H1 (cell line): ENCODE results near the gene TMPRSS3. TPM values are rescaled to one million over a fixed set of nuclear protein-coding genes. Genes with fewer than 3 reads are reported as not detected.
A peak's percentile ranks its signal among the peaks of the same experiment; 100 is the strongest.

ENCODE experiments used
- CTCF ChIA-PET: fragments of 300-600 bp; sonication (Branson Sonifier 250); formaldehyde crosslinking; loops from one replicate; lab custom pipeline; 2021; ENCODE audit not compliant: partially characterized antibody; lab: Charles Lee
- POLR2A ChIA-PET: fragments of 300-600 bp; sonication (Branson Sonifier 250); formaldehyde crosslinking; loops from one replicate; lab custom pipeline; 2021; ENCODE audit warnings: inconsistent platforms; ENCODE audit not compliant: partially characterized antibody; lab: Charles Lee
- DNase-seq, 2 experiments: peaks; one replicate each; pipeline versions ENCODE4 v3.0.0 to v3.0.0-alpha.2; 2010 to 2022; ENCODE audit warnings: low spot score in 2 of 2, low read depth in 1 of 2, mixed read lengths in 1 of 2
- FAIRE-seq: peaks from 2 replicates; lab custom pipeline; 2011; peaks lifted over from hg19 to GRCh38; lab: Jason Lieb, UNC
- H2AFZ ChIP-seq: 2 replicates; pipeline ENCODE4 v1.8.1; 2012; ENCODE audit warnings: low read length, inconsistent platforms
- H2AK5ac ChIP-seq: 2 replicates; pipeline ENCODE4 v1.6.1; 2013; ENCODE audit warnings: low read depth, low read length
- H2BK120ac ChIP-seq: replicated peaks from 2 replicates; pipeline ENCODE3; 2013; ENCODE audit warnings: low read depth, low read length, inconsistent platforms
- H2BK12ac ChIP-seq: 2 replicates; pipeline ENCODE4 v1.6.1; 2013; ENCODE audit warnings: low read depth, low read length
- H2BK15ac ChIP-seq: 2 replicates; pipeline ENCODE4 v1.6.1; 2013; ENCODE audit warnings: low read length
- H2BK20ac ChIP-seq: 2 replicates; pipeline ENCODE4 v1.6.1; 2013; ENCODE audit warnings: low read length
- H2BK5ac ChIP-seq: 2 replicates; pipeline ENCODE4 v1.6.1; 2013; ENCODE audit warnings: low read depth, low read length
- H3K14ac ChIP-seq: 2 replicates; pipeline ENCODE4 v1.6.1; 2013; ENCODE audit warnings: inconsistent platforms; ENCODE audit not compliant: insufficient read length
- H3K18ac ChIP-seq: 2 replicates; pipeline ENCODE4 v1.6.1; 2013; ENCODE audit warnings: low read length; ENCODE audit errors: extremely low read depth
- H3K23ac ChIP-seq: 2 replicates; pipeline ENCODE4 v1.6.1; 2013; ENCODE audit warnings: inconsistent platforms; ENCODE audit not compliant: insufficient read length
- H3K23me2 ChIP-seq: 2 replicates; pipeline ENCODE4 v1.6.1; 2013; ENCODE audit warnings: low read depth, low read length
- H3K27ac ChIP-seq: 2 replicates; pipeline ENCODE4 v1.6.1; 2011; ENCODE audit warnings: low read depth, low read length, inconsistent platforms
- H3K27me3 ChIP-seq, 4 experiments: replicated peaks in 1 of 4; 1 replicate in 1 of 4; 2 replicates in 3 of 4; pipeline versions ENCODE4 v1.6.1 to v1.8.1; 2011 to 2013; ENCODE audit warnings: low read length in 3 of 4, mild to moderate bottlenecking in 3 of 4, inconsistent platforms in 2 of 4, mixed read lengths in 2 of 4, moderate library complexity in 1 of 4; ENCODE audit not compliant: control insufficient read depth in 3 of 4, insufficient read depth in 3 of 4; ENCODE audit errors: extremely low read depth in 1 of 4
- H3K36me3 ChIP-seq, 4 experiments: 2 replicates each; pipeline versions ENCODE4 v1.6.1 to v1.8.1; 2011 to 2013; ENCODE audit warnings: mild to moderate bottlenecking in 4 of 4, low read length in 3 of 4, moderate library complexity in 2 of 4, control low read depth in 1 of 4, inconsistent platforms in 1 of 4; ENCODE audit not compliant: insufficient read depth in 4 of 4, control insufficient read depth in 2 of 4
- H3K4ac ChIP-seq: replicated peaks from 2 replicates; pipeline ENCODE3; 2013; ENCODE audit warnings: low read length, low read depth, mixed read lengths, inconsistent platforms; ENCODE audit not compliant: insufficient read length
- H3K4me1 ChIP-seq, 4 experiments: replicated peaks in 1 of 4; 1 replicate in 1 of 4; 2 replicates in 3 of 4; pipeline versions ENCODE4 v1.6.1 to v1.8.1; 2011 to 2013; ENCODE audit warnings: low read length in 3 of 4, inconsistent platforms in 2 of 4, mixed read lengths in 1 of 4; ENCODE audit not compliant: insufficient read depth in 4 of 4, control insufficient read depth in 3 of 4
- H3K4me2 ChIP-seq, 2 experiments: 2 replicates each; pipeline versions ENCODE4 v1.6.1 to v1.8.1; 2011 to 2013; ENCODE audit warnings: low read depth in 2 of 2, low read length in 2 of 2, control low read depth in 1 of 2, inconsistent platforms in 1 of 2, mild to moderate bottlenecking in 1 of 2; ENCODE audit not compliant: insufficient read depth in 1 of 2
- H3K4me3 ChIP-seq, 4 experiments: fragments of 200-600, 300-600 bp in 1 of 4; sonication (generic), shearing (Covaris generic), sonication (Bioruptor Twin) in 1 of 4; 2 replicates each; pipeline versions ENCODE4 v1.5.1 to v1.8.1; 2011 to 2016; ENCODE audit warnings: low read length in 4 of 4, low read depth in 3 of 4, control low read depth in 2 of 4, inconsistent platforms in 2 of 4, mild to moderate bottlenecking in 2 of 4, mixed read lengths in 1 of 4, moderate library complexity in 1 of 4; ENCODE audit not compliant: insufficient read depth in 2 of 4; ENCODE audit errors: extremely low read depth in 1 of 4
- H3K56ac ChIP-seq: replicated peaks from 2 replicates; pipeline ENCODE3; 2013; ENCODE audit warnings: low read depth, mild to moderate bottlenecking, mixed read lengths, low read length, inconsistent platforms; ENCODE audit not compliant: insufficient read length
- H3K79me1 ChIP-seq: 2 replicates; pipeline ENCODE4 v1.6.1; 2013; ENCODE audit warnings: low read depth, low read length, control low read depth
- H3K79me2 ChIP-seq, 2 experiments: 2 replicates each; pipeline versions ENCODE4 v1.6.1 to v1.8.1; 2012 to 2013; ENCODE audit warnings: low read length in 2 of 2, mild to moderate bottlenecking in 2 of 2, inconsistent platforms in 1 of 2; ENCODE audit not compliant: insufficient read depth in 2 of 2, control insufficient read depth in 1 of 2
- H3K9ac ChIP-seq, 4 experiments: replicated peaks in 1 of 4; 1 replicate in 1 of 4; 2 replicates in 3 of 4; pipeline versions ENCODE4 v1.6.1 to v1.8.1; 2011 to 2013; ENCODE audit warnings: low read depth in 3 of 4, low read length in 3 of 4, control low read depth in 2 of 4, mild to moderate bottlenecking in 2 of 4, moderate library complexity in 2 of 4, inconsistent platforms in 1 of 4; ENCODE audit errors: extremely low read depth in 1 of 4
- H3K9me3 ChIP-seq, 2 experiments: 2 replicates each; pipeline versions ENCODE4 v1.6.1 to v1.8.1; 2012 to 2013; ENCODE audit warnings: mild to moderate bottlenecking in 2 of 2, moderate library complexity in 2 of 2, control low read depth in 1 of 2, inconsistent platforms in 1 of 2, low read depth in 1 of 2, low read length in 1 of 2, mixed read lengths in 1 of 2; ENCODE audit not compliant: insufficient read depth in 2 of 2
- H4K20me1 ChIP-seq, 2 experiments: replicated peaks in 1 of 2; 2 replicates each; pipeline versions ENCODE3 to v1.8.1; 2011 to 2013; ENCODE audit warnings: inconsistent platforms in 2 of 2, low read length in 2 of 2, mild to moderate bottlenecking in 1 of 2; ENCODE audit not compliant: insufficient read depth in 2 of 2, control insufficient read depth in 1 of 2
- H4K5ac ChIP-seq: 2 replicates; pipeline ENCODE4 v1.6.1; 2013; ENCODE audit warnings: low read length, low read depth, mixed read lengths, inconsistent platforms; ENCODE audit not compliant: insufficient read length
- H4K8ac ChIP-seq: 2 replicates; pipeline ENCODE4 v1.8.0; 2013; ENCODE audit warnings: mild to moderate bottlenecking, moderate library complexity, low read length, inconsistent platforms; ENCODE audit not compliant: insufficient read depth; ENCODE audit errors: extremely low read depth
- H4K91ac ChIP-seq: replicated peaks from 2 replicates; pipeline ENCODE3; 2013; ENCODE audit warnings: low read length, mixed read lengths, inconsistent platforms; ENCODE audit not compliant: insufficient read length
- CHD2 ChIP-seq: IDR thresholded peaks from 2 replicates; pipeline ENCODE4 v1.6.1; 2012; ENCODE audit warnings: low read length, improper control_type of control experiment
- FOSL1 ChIP-seq: IDR thresholded peaks from 2 replicates; pipeline ENCODE4 v1.6.1; 2011; ENCODE audit warnings: mild to moderate bottlenecking, low read depth, low read length, moderate library complexity; ENCODE audit not compliant: insufficient read depth
- SIRT6 ChIP-seq: IDR thresholded peaks from one replicate; pipeline ENCODE4 v1.7.1; 2012; ENCODE audit warnings: low read length, inconsistent platforms
- SIX5 ChIP-seq: IDR thresholded peaks from 2 replicates; pipeline ENCODE4 v1.6.1; 2011; ENCODE audit warnings: mild to moderate bottlenecking, low read depth, low read length
- TAF7 ChIP-seq: optimal IDR thresholded peaks from 2 replicates; pipeline ENCODE3; 2011; ENCODE audit warnings: low read depth, mild to moderate bottlenecking, inconsistent platforms, low read length, moderate library complexity, borderline replicate concordance
- WGBS, 2 experiments: shearing (Covaris generic) in 1 of 2; methylation state at CpG; one replicate each; pipeline versions ENCODE4 v1.1.6 to v1.1.7; 2013 to 2015; ENCODE audit warnings: low lambda C conversion rate in 2 of 2, mixed read lengths in 2 of 2, inconsistent platforms in 1 of 2, low coverage in 1 of 2, missing lambda C conversion rate in 1 of 2; ENCODE audit not compliant: insufficient replicate concordance in 2 of 2, insufficient coverage in 1 of 2, insufficient read length in 1 of 2; ENCODE audit errors: extremely low coverage in 1 of 2, missing lambda C conversion rate in 1 of 2; 5-methylcytosine and 5-hydroxymethylcytosine counted together
- polyA plus RNA-seq, 7 experiments: library from polyadenylated mRNA; depleted of rRNA in 3 of 7; stranded (reverse) in 5 of 7; unstranded in 2 of 7; fragments of >200 nt in 5 of 7; fragments of 200-250 nt in 2 of 7; gene quantifications; 1 replicate in 5 of 7; 2 replicates in 1 of 7; 4 replicates in 1 of 7; pipeline versions ENCODE4 v1.2.1 to v1.2.3, GENCODE V29; 2011 to 2013; ENCODE audit warnings: missing spikeins in 2 of 7, mixed read lengths in 2 of 7
- total RNA-seq: library from RNA; stranded (reverse); fragmentation: NEBNext Ultra II Directional; extraction: Animal tissue kit (Norgen Biotek cat#: 25700); gene quantifications from 2 replicates; pipeline ENCODE4 v1.2.1, GENCODE V29; 2021
- TF ChIP-seq, protein P1 (sequence below): IDR thresholded peaks from 2 replicates; pipeline ENCODE4 v1.6.1; 2012; ENCODE audit warnings: inconsistent platforms

Gene TMPRSS3
- total and polyA plus RNA-seq, 2 of the 8 experiments (the other 6 are each of a cell fraction or from before 2014, with no cell fraction given): 0.38 TPM; not detected in 1

DNA sequence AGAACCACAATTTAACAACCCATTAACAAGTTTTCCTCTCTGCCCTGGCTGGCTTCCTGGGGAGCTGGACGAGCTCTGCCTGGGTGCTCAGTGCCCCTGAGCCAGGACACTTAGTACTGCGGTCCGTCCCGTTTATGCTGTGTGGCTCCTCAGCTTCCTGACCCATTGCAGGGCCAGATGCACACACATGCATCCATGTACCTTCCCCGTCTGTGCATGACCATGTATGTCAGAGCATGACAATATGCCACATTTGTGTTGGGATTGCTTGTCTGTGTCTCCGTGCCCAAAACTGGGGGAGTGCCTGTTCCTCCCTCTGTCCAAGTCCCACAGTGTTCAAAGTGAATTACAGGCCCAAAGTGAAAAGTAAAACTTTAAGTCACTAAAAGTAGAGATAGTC, 71.0 kb downstream of the TMPRSS3 start:
- 88% methylated on average over 6 of the region's 6 CpGs; no CpG with 5 or more reads in 1 of the 2 experiments for WGBS, 2 experiments
- Histone ChIP-seq H4K20me1 (no peaks in the 10 kb centered on the region), H3K23ac (no peak overlapping the region), H4K91ac (no peak overlapping the region), H4K8ac (no peak overlapping the region), H2BK120ac (no peak overlapping the region), H3K56ac (no peak overlapping the region), H3K4me2 (no peak overlapping the region), H3K27me3 (no peaks in the 10 kb centered on the region), H3K4me1 (no peaks in the 10 kb centered on the region), H3K23me2 (no peaks in the 10 kb centered on the region), H2BK5ac (no peak overlapping the region), H3K36me3 (no peaks in the 10 kb centered on the region), H3K18ac (no peak overlapping the region), H3K9me3 (peaks cover 8 to 12% of the 10 kb centered on the region in 2 experiments), H3K9ac (no peak overlapping the region), H2BK12ac (no peak overlapping the region), H3K79me2 (no peaks in the 10 kb centered on the region), H3K4me3 (no peak overlapping the region), H2AFZ (no peak overlapping the region), H3K79me1 (no peaks in the 10 kb centered on the region), H2AK5ac (no peak overlapping the region), H3K14ac (no peak overlapping the region), H2BK20ac (no peak overlapping the region), H3K4ac (no peak overlapping the region), H3K27ac (no peak overlapping the region), H2BK15ac (no peak overlapping the region), H4K5ac (no peak overlapping the region)
- peak in 1 of 2 experiments; percentile 19 for DNase-seq
- FAIRE-seq: no peak
- POLR2A ChIA-PET: interaction anchor here (1.1 kb wide), 1 partner anchor 11 kb away, joined by 3 read pairs; no protein-coding TSS in a partner anchor
- CTCF ChIA-PET: interaction anchor here (0.5 to 6.0 kb wide), 5 partner anchors 11 to 108 kb away, joined by 3 to 29 read pairs (median 3); no protein-coding TSS in a partner anchor
- no peak for TF ChIP-seq SIRT6
- no peak for TF ChIP-seq TAF7
- no peak for TF ChIP-seq CHD2
- TF ChIP-seq FOSL1: no peak
- TF ChIP-seq, protein P1, sequence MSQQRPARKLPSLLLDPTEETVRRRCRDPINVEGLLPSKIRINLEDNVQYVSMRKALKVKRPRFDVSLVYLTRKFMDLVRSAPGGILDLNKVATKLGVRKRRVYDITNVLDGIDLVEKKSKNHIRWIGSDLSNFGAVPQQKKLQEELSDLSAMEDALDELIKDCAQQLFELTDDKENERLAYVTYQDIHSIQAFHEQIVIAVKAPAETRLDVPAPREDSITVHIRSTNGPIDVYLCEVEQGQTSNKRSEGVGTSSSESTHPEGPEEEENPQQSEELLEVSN: no peak
- TF ChIP-seq SIX5: no peak
